GM12878 (cell line): ENCODE results near the gene MGAT3. TPM values are rescaled to one million over a fixed set of nuclear protein-coding genes. Genes with fewer than 3 reads are reported as not detected.

ENCODE experiments used
- ATAC-seq: fragments of 200-7000 bp; cut with Tn5 transposase; 3 replicates; pipeline ENCODE4 v1.9.1; 2020; ENCODE audit warnings: mild to moderate bottlenecking, moderate library complexity
- BruUV-seq: library from RNA; stranded (reverse); fragments of 400-500 nt; replicated peaks from 2 replicates; lab custom pipeline; 2021; lab: Mats Ljungman, UMichigan
- CTCF ChIA-PET: fragments of 300-600 bp; sonication (Branson Sonifier 250); formaldehyde crosslinking; extraction: SDS; loops from one replicate; lab custom pipeline; 2021; ENCODE audit warnings: inconsistent platforms; lab: Yijun Ruan, JAX
- POLR2A ChIA-PET: fragments of 350-600 bp; formaldehyde crosslinking; extraction: SDS; loops from one replicate; lab custom pipeline; 2021; ENCODE audit warnings: inconsistent platforms; lab: Charles Lee
- RAD21 ChIA-PET: fragments of 300-600 bp; sonication (Branson Sonifier 250); formaldehyde crosslinking; loops from one replicate; lab custom pipeline; 2023; ENCODE audit warnings: antibody characterized with exemption; ENCODE audit not compliant: unreplicated experiment; lab: Charles Lee
- SMC1A ChIA-PET: fragments of 300-600 bp; sonication (Branson Sonifier 250); formaldehyde crosslinking; loops from one replicate; lab custom pipeline; 2023; ENCODE audit not compliant: unreplicated experiment, uncharacterized antibody; lab: Charles Lee
- DNase-seq: peaks from one replicate; pipeline ENCODE4 v3.0.0-alpha.2; 2011; ENCODE audit warnings: low read depth, low spot score
- FAIRE-seq: peaks from 3 replicates; lab custom pipeline; 2011; peaks lifted over from hg19 to GRCh38; lab: Jason Lieb, UNC
- H2AFZ ChIP-seq: 2 replicates; pipeline ENCODE4 v1.6.0; 2011; ENCODE audit warnings: low read depth, low read length, control low read depth; ENCODE audit not compliant: control insufficient read depth
- H3K27ac ChIP-seq: 2 replicates; pipeline ENCODE4 v1.5.1; 2011; ENCODE audit warnings: control low read depth; ENCODE audit not compliant: control insufficient read depth, insufficient read depth
- H3K27me3 ChIP-seq, 2 experiments: replicated peaks in 1 of 2; 2 replicates each; pipeline versions ENCODE4 v1.6.0 to v1.6.1; 2011; ENCODE audit warnings: low read length in 1 of 2; ENCODE audit not compliant: control insufficient read depth in 2 of 2, insufficient read depth in 2 of 2
- H3K36me3 ChIP-seq, 2 experiments: 2 replicates each; pipeline ENCODE4 v1.5.1; 2011; ENCODE audit warnings: low read length in 1 of 2; ENCODE audit not compliant: control insufficient read depth in 2 of 2, insufficient read depth in 2 of 2
- H3K4me1 ChIP-seq: 2 replicates; pipeline ENCODE4 v1.6.1; 2011; ENCODE audit warnings: mild to moderate bottlenecking, low read length, moderate library complexity, mixed read lengths; ENCODE audit not compliant: control insufficient read depth, insufficient read depth
- H3K4me2 ChIP-seq: 2 replicates; pipeline ENCODE4 v1.6.0; 2011; ENCODE audit warnings: control low read depth; ENCODE audit not compliant: control insufficient read depth, insufficient read depth
- H3K4me3 ChIP-seq: fragments of 200-600 bp; sonication (generic); 2 replicates; pipeline ENCODE4 v1.5.1; 2016
- H3K79me2 ChIP-seq: 2 replicates; pipeline ENCODE4 v1.6.0; 2011; ENCODE audit warnings: low read length; ENCODE audit not compliant: control insufficient read depth, insufficient read depth
- H3K9ac ChIP-seq: 2 replicates; pipeline ENCODE4 v1.8.0; 2011; ENCODE audit warnings: low read length, control low read depth, mixed read lengths; ENCODE audit not compliant: control insufficient read depth, insufficient read depth
- H3K9me3 ChIP-seq: replicated peaks from 3 replicates; pipeline ENCODE4 v1.5.1; 2011; ENCODE audit warnings: mild to moderate bottlenecking, low read length; ENCODE audit not compliant: control insufficient read depth, insufficient read depth
- H4K20me1 ChIP-seq: 2 replicates; pipeline ENCODE4 v1.6.0; 2011; ENCODE audit not compliant: control insufficient read depth, insufficient read depth
- GATAD2B ChIP-seq: fragments of 450-650 bp; conservative IDR thresholded peaks from 2 replicates; pipeline ENCODE4 v1.6.1; 2017; ENCODE audit warnings: low read depth, mild to moderate bottlenecking, moderate library complexity
- IKZF1 ChIP-seq: fragments of 450-650 bp; conservative IDR thresholded peaks from 2 replicates; pipeline ENCODE4 v1.6.1; 2017; ENCODE audit warnings: antibody characterized with exemption, mild to moderate bottlenecking
- NRF1 ChIP-seq: conservative IDR thresholded peaks from 2 replicates; pipeline ENCODE4 v1.6.1; 2011; ENCODE audit warnings: mild to moderate bottlenecking, low read depth, low read length, improper control_type of control experiment
- RELB ChIP-seq: fragments of 450-650 bp; IDR thresholded peaks from 2 replicates; pipeline ENCODE4 v1.6.1; 2017; ENCODE audit warnings: low read depth, mild to moderate bottlenecking, moderate library complexity
- ZBTB33 ChIP-seq: fragments of 450-650 bp; IDR thresholded peaks from 2 replicates; pipeline ENCODE4 v1.6.1; 2017; ENCODE audit warnings: mild to moderate bottlenecking
- ZNF687 ChIP-seq: fragments of 450-650 bp; IDR thresholded peaks from 2 replicates; pipeline ENCODE4 v1.6.1; 2017; ENCODE audit warnings: mild to moderate bottlenecking, moderate library complexity
- WGBS: methylation state at CpG from one replicate; pipeline ENCODE4 v1.1.6; 2016; ENCODE audit warnings: low lambda C conversion rate; ENCODE audit not compliant: insufficient replicate concordance, insufficient coverage; ENCODE audit errors: missing lambda C conversion rate; 5-methylcytosine and 5-hydroxymethylcytosine counted together
- in situ Hi-C: fragments of 300-500 bp; cut with MboI; formaldehyde crosslinking; loops from 9 replicates; pipeline ENCODE4 v1.14.3; 2018; ENCODE audit warnings: mixed read lengths
- intact Hi-C: fragments of 100-400 bp; cut with micrococcal nuclease; formaldehyde crosslinking; loops from one replicate; pipeline ENCODE4 v1.14.2; 2022; ENCODE audit not compliant: unreplicated experiment
- polyA plus RNA-seq, 11 experiments: library from polyadenylated mRNA; depleted of rRNA in 4 of 11; unstranded in 6 of 11; stranded (reverse) in 5 of 11; fragments of >200 nt; fragmentation: Nextera tagmentation in 4 of 11; fragmentation: Illumina TruSeq in 1 of 11; extraction: Ambion mirVana in 4 of 11; extraction: Trizol in 1 of 11; gene quantifications; 1 replicate in 1 of 11; 2 replicates in 10 of 11; pipeline versions ENCODE4 v1.2.1 to v1.2.3, GENCODE V29; 2011 to 2016; ENCODE audit warnings: inconsistent platforms in 2 of 11, missing spikeins in 2 of 11, low read depth in 1 of 11
- total RNA-seq, 4 experiments: library from RNA; depleted of rRNA in 3 of 4; stranded (reverse); fragments of >200 nt in 3 of 4; fragmentation: Illumina TruSeq in 1 of 4; extraction: Trizol in 1 of 4; gene quantifications; 2 replicates each; pipeline versions ENCODE4 v1.2.1 to v1.2.3, GENCODE V29; 2013 to 2021

Gene MGAT3
- total and polyA plus RNA-seq, 10 of the 15 experiments (the other 5 are each of a cell fraction or from before 2014, with no cell fraction given), result 0.32 to 40.2 (median 11.9) TPM

- in situ Hi-C loops, result no loop called here
- H4K20me1 ChIP-seq, result no peaks in the 10 kb centered on the region
- FAIRE-seq, result no peak
- H3K4me1 ChIP-seq, result peaks cover 40% of the 10 kb centered on the region
- H3K36me3 ChIP-seq, result 0 out of 4 replicates have a peak, but pooled peaks cover 0 to 1% of the 10 kb centered on the region in 2 experiments
- POLR2A ChIA-PET, result interaction anchor here (0.9 to 2.7 kb wide), 8 partner anchors 9 to 91 kb away, joined by 3 to 19 read pairs (median 4); partner anchors contain the start of gene TAB1
- peak; percentile 25 for ATAC-seq
- no peak for DNase-seq
- H3K27ac ChIP-seq, result peak overlapping the region; percentile 24; the same call in 1 of the 2 replicates
- no peak overlapping the region for H3K4me3 ChIP-seq
- BruUV-seq, result no TSS peak
- peak overlapping the region; percentile 83 for H2AFZ ChIP-seq
- no peak overlapping the region for H3K9ac ChIP-seq
- no peak for TF ChIP-seq ZBTB33
- TF ChIP-seq NRF1, result no peak
- TF ChIP-seq ZNF687, result 0 out of 2 replicates have a peak, but pooled peaks have one; percentile 15
- TF ChIP-seq IKZF1, result peak; percentile 17; the same call in 1 of the 2 replicates
- 0 out of 2 replicates have a peak, but pooled peaks have one; percentile 41 for TF ChIP-seq GATAD2B
- TF ChIP-seq RELB, result 0 out of 2 replicates have a peak, but pooled peaks have one; percentile 25
- CTCF ChIA-PET, result interaction anchor here (0.9 to 5.3 kb wide), 28 partner anchors 7 to 119 kb away, joined by 3 to 37 read pairs (median 6); partner anchors contain the start of genes ATF4, MIEF1, RPL3 and TAB1
- intact Hi-C loops, result no loop called here
- no peaks in the 10 kb centered on the region for H3K9me3 ChIP-seq
- H3K4me2 ChIP-seq, result peak overlapping the region; percentile 64
- H3K79me2 ChIP-seq, result no peaks in the 10 kb centered on the region
- SMC1A ChIA-PET, result interaction anchor here (0.7 to 3.6 kb wide), 21 partner anchors 9 to 95 kb away, joined by 3 to 21 read pairs (median 5); partner anchors contain the start of genes MIEF1, RPS19BP1 and TAB1
- 66% methylated on average over 15 of the region's 16 CpGs for WGBS
- no peaks in the 10 kb centered on the region for H3K27me3 ChIP-seq
- RAD21 ChIA-PET, result interaction anchor here (0.6 to 3.3 kb wide), 23 partner anchors 9 to 119 kb away, joined by 3 to 22 read pairs (median 4); partner anchors contain the start of genes ATF4, MIEF1, RPL3 and TAB1
Measured at GRCh38 chr22:39437791-39438704, 18.8 kb upstream of the MGAT3 start.
